GM23248 (cell line): ENCODE measurements around the gene LAMTOR1. TPM values are rescaled to one million over a fixed set of nuclear protein-coding genes. Genes with fewer than 3 reads are reported as not detected.
A peak's percentile ranks its signal among the peaks of the same experiment; 100 is the strongest.

Source experiments
- DNase-seq: peaks from one replicate; pipeline ENCODE4 v3.0.0-alpha.2; 2015
- H2AFZ ChIP-seq: fragments of 200-600 bp; sonication (generic); 2 replicates; pipeline ENCODE4 v1.6.1; 2016; ENCODE audit warnings: antibody characterized with exemption
- H3F3A ChIP-seq: fragments of 200-600 bp; sonication (generic); 2 replicates; pipeline ENCODE4 v1.6.1; 2016; ENCODE audit warnings: mild to moderate bottlenecking, antibody characterized with exemption, mixed run types; ENCODE audit not compliant: insufficient read depth
- H3K27ac ChIP-seq: fragments of 200-600 bp; sonication (generic); 2 replicates; pipeline ENCODE4 v1.5.1; 2016; ENCODE audit warnings: mild to moderate bottlenecking
- H3K27me3 ChIP-seq: fragments of 200-600 bp; sonication (generic); replicated peaks from 2 replicates; pipeline ENCODE4 v1.6.1; 2016; ENCODE audit warnings: mild to moderate bottlenecking; ENCODE audit not compliant: insufficient read depth
- H3K36me3 ChIP-seq: fragments of 200-600 bp; sonication (generic); 2 replicates; pipeline ENCODE4 v1.6.1; 2016; ENCODE audit warnings: low read depth, mild to moderate bottlenecking
- H3K4me1 ChIP-seq: fragments of 200-600 bp; sonication (generic); 2 replicates; pipeline ENCODE4 v1.6.1; 2016; ENCODE audit warnings: mild to moderate bottlenecking; ENCODE audit not compliant: insufficient read depth
- H3K4me2 ChIP-seq: fragments of 200-600 bp; sonication (generic); one replicate; pipeline ENCODE4 v1.6.1; 2016; ENCODE audit warnings: mild to moderate bottlenecking; ENCODE audit not compliant: unreplicated experiment
- H3K4me3 ChIP-seq: fragments of 200-600 bp; sonication (generic); 2 replicates; pipeline ENCODE4 v1.5.1; 2016; ENCODE audit warnings: mild to moderate bottlenecking
- H3K79me2 ChIP-seq: fragments of 200-600 bp; sonication (generic); 2 replicates; pipeline ENCODE4 v1.6.1; 2016; ENCODE audit warnings: mild to moderate bottlenecking; ENCODE audit not compliant: insufficient read depth
- H3K9ac ChIP-seq: fragments of 200-600 bp; sonication (generic); 2 replicates; pipeline ENCODE4 v1.6.1; 2016; ENCODE audit warnings: mild to moderate bottlenecking
- H3K9me2 ChIP-seq: fragments of 200-600 bp; sonication (generic); 2 replicates; pipeline ENCODE4 v1.6.1; 2016; ENCODE audit warnings: mixed run types, mild to moderate bottlenecking, moderate library complexity; ENCODE audit not compliant: insufficient read depth
- H3K9me3 ChIP-seq: fragments of 200-600 bp; sonication (generic); one replicate; pipeline ENCODE4 v1.6.1; 2017; ENCODE audit warnings: low read depth
- H4K20me1 ChIP-seq: fragments of 200-600 bp; sonication (generic); 2 replicates; pipeline ENCODE4 v1.6.0; 2016; ENCODE audit not compliant: insufficient read depth
- EZH2 ChIP-seq: fragments of 200-600 bp; sonication (generic); IDR thresholded peaks from 2 replicates; pipeline ENCODE4 v1.6.1; 2018; ENCODE audit warnings: antibody characterized with exemption, mild to moderate bottlenecking; ENCODE audit not compliant: insufficient read depth, poor library complexity, severe bottlenecking
- EZH2phosphoT487 ChIP-seq: fragments of 200-600 bp; sonication (generic); IDR thresholded peaks from 2 replicates; pipeline ENCODE4 v1.6.1; 2018; ENCODE audit warnings: antibody characterized with exemption, moderate library complexity, mild to moderate bottlenecking, low read depth; ENCODE audit not compliant: insufficient read depth
- WGBS, 2 experiments: methylation state at CpG; one replicate each; pipeline ENCODE4 v1.1.6; 2015 to 2017; ENCODE audit warnings: low lambda C conversion rate in 2 of 2, low coverage in 1 of 2; ENCODE audit errors: missing lambda C conversion rate in 2 of 2; 5-methylcytosine and 5-hydroxymethylcytosine counted together
- in situ Hi-C: fragments of 300-500 bp; cut with MboI; formaldehyde crosslinking; loops from 2 replicates; pipeline ENCODE4 v1.15.0; 2020
- polyA plus RNA-seq: library from polyadenylated mRNA; unstranded; fragments of >200 nt; fragmentation: Nextera tagmentation; extraction: Ambion mirVana; gene quantifications from 2 replicates; pipeline ENCODE4 v1.2.1, GENCODE V29; 2016
- total RNA-seq: library from RNA; depleted of rRNA; stranded (reverse); fragments of >200 nt; shearing (Covaris generic); gene quantifications from 2 replicates; pipeline ENCODE4 v1.2.3, GENCODE V29; 2014

LAMTOR1 gene
- total and polyA plus RNA-seq, 2 experiments from 2014 or later = 122 to 142 TPM

GRCh38 chr11:72080326-72081183 is 22.5 kb downstream of the LAMTOR1 start, which contains the start of the genes LRRC51 and NUMA1:
Gene LRRC51, plus strand, starts transcription at chr11:72080850. Its CDS starts 8,234 bp downstream, at chr11:72089084.
Gene NUMA1, minus strand, starts transcription at chr11:72080542. Its CDS starts 44,599 bp downstream, at chr11:72035943.
- peaks cover 12% of the 10 kb centered on the region for H3K4me1 ChIP-seq

GRCh38 chr11:72079819-72080325 is 23.2 kb downstream of the LAMTOR1 start:
- H3K9ac ChIP-seq = peak overlapping the region; percentile 85
- H3K36me3 ChIP-seq = no peaks in the 10 kb centered on the region
- TF ChIP-seq EZH2 = no peak
- no peak for TF ChIP-seq EZH2phosphoT487
- no peaks in the 10 kb centered on the region for H3K9me3 ChIP-seq
- 1% methylated on average over 13 to 15 of the region's 16 CpGs for WGBS, 2 experiments
- H3K4me2 ChIP-seq = peak overlapping the region; percentile 97
- H3K27me3 ChIP-seq = no peaks in the 10 kb centered on the region
- in situ Hi-C loops = no loop called here
- H3K79me2 ChIP-seq = peaks cover 53% of the 10 kb centered on the region
- no peaks in the 10 kb centered on the region for H4K20me1 ChIP-seq
- H3K4me1 ChIP-seq = peaks cover 12% of the 10 kb centered on the region
- peak overlapping the region; percentile 89 for H3K4me3 ChIP-seq
- no peaks in the 10 kb centered on the region for H3K9me2 ChIP-seq
- DNase-seq = peak; percentile 51
- H3F3A ChIP-seq = peaks cover 31% of the 10 kb centered on the region
- peak overlapping the region; percentile 81 for H2AFZ ChIP-seq
- peak overlapping the region; percentile 83 for H3K27ac ChIP-seq

More at GRCh38 chr11:72080326-72081183, 22.5 kb downstream of the LAMTOR1 start, which contains the start of the genes LRRC51 and NUMA1:
- TF ChIP-seq EZH2 (no peak), EZH2phosphoT487 (no peak)
- Histone ChIP-seq H3K79me2 (peaks cover 47% of the 10 kb centered on the region), H3K27ac (peak within 1 kb of the TSS; percentile 87), H3K9me3 (no peaks in the 10 kb centered on the region), H3K4me3 (peak within 1 kb of the TSS; percentile 89), H3K9ac (peak within 1 kb of the TSS; percentile 85), H3K9me2 (no peaks in the 10 kb centered on the region), H4K20me1 (no peaks in the 10 kb centered on the region), H3K36me3 (no peaks in the 10 kb centered on the region), H3K27me3 (no peaks in the 10 kb centered on the region), H3K4me2 (peak within 1 kb of the TSS; percentile 97), H3F3A (peaks cover 31% of the 10 kb centered on the region), H2AFZ (peak within 1 kb of the TSS; percentile 85)
- in situ Hi-C loops = no loop called here
- WGBS, 2 experiments = 1 to 2% methylated on average over 56 to 60 of the region's 60 CpGs
- DNase-seq = peak; percentile 100

- TF ChIP-seq EZH2 (no peak), EZH2phosphoT487 (no peak)
- Histone ChIP-seq H3K79me2 (peaks cover 66% of the 10 kb centered on the region), H2AFZ (peak overlapping the region; percentile 81), H3K4me2 (peak overlapping the region; percentile 97), H3K27ac (peak overlapping the region; percentile 83), H3K9me2 (no peaks in the 10 kb centered on the region), H3K4me1 (peaks cover 12% of the 10 kb centered on the region), H3F3A (peaks cover 31% of the 10 kb centered on the region), H4K20me1 (no peaks in the 10 kb centered on the region), H3K36me3 (no peaks in the 10 kb centered on the region), H3K27me3 (no peaks in the 10 kb centered on the region), H3K4me3 (peak overlapping the region; percentile 89), H3K9ac (peak overlapping the region; percentile 85), H3K9me3 (no peaks in the 10 kb centered on the region)
- WGBS, 2 experiments = 64 to 66% methylated on average over 6 of the region's 6 CpGs
- in situ Hi-C loops = no loop called here
- peak; percentile 59 for DNase-seq
These were observed 24.6 kb downstream of the LAMTOR1 start for GRCh38 chr11:72078477-72078876.

GRCh38 chr11:72075756-72076155 is 27.3 kb downstream of the LAMTOR1 start:
- Histone ChIP-seq H3K27me3 (no peaks in the 10 kb centered on the region), H4K20me1 (no peaks in the 10 kb centered on the region), H3K9me3 (no peaks in the 10 kb centered on the region), H3K36me3 (no peaks in the 10 kb centered on the region), H3K4me3 (no peak overlapping the region), H3K9ac (no peak overlapping the region), H2AFZ (no peak overlapping the region), H3K27ac (no peak overlapping the region), H3K9me2 (no peaks in the 10 kb centered on the region), H3K4me1 (peaks cover 38% of the 10 kb centered on the region), H3F3A (peaks cover 37% of the 10 kb centered on the region), H3K79me2 (peaks cover 86% of the 10 kb centered on the region), H3K4me2 (no peak overlapping the region)
- in situ Hi-C loops = no loop called here
- TF ChIP-seq EZH2 = no peak
- TF ChIP-seq EZH2phosphoT487 = no peak
- no peak for DNase-seq
- 97% methylated on average over 4 of the region's 4 CpGs for WGBS, 2 experiments
